ENCODE results near the gene ZBTB20. TPM values are rescaled to one million over a fixed set of nuclear protein-coding genes. Genes with fewer than 3 reads are reported as not detected.

Gene ZBTB20
- total RNA-seq, 1 donor from 2014 or later, result 21.4 TPM

DNA sequence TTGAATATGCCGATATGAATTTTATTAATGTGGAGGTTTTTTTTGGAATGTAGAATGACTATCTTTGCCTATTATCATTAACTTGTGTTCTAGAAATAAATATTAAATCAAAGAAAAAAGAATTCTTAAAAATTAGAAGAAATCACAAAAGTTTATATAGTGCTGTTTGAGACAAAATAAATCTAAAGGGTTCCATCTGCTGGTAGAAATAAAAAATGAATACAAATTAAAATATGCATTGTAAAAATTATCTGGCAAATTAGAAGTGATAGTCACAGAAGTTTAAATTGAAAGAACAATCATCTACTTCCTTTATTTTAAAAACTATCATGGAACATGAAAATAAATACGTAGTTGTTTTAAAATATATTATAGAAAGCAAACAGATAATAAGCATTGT, 22.7 kb upstream of the ZBTB20 start:
- H2AFZ ChIP-seq (ENCODE audit: low read depth, low read length), result no peak overlapping the region
- DNase-seq (ENCODE audit: low read depth) (no peak), FAIRE-seq (no peak)
- no peaks in the 10 kb centered on the region for H3K79me2 ChIP-seq (ENCODE audit: insufficient read depth, low read length)
- no peak for TF ChIP-seq EZH2 (IDR thresholded peaks at IDR 0.05; ENCODE audit: insufficient read depth, low read length)
- TF ChIP-seq, protein P1, sequence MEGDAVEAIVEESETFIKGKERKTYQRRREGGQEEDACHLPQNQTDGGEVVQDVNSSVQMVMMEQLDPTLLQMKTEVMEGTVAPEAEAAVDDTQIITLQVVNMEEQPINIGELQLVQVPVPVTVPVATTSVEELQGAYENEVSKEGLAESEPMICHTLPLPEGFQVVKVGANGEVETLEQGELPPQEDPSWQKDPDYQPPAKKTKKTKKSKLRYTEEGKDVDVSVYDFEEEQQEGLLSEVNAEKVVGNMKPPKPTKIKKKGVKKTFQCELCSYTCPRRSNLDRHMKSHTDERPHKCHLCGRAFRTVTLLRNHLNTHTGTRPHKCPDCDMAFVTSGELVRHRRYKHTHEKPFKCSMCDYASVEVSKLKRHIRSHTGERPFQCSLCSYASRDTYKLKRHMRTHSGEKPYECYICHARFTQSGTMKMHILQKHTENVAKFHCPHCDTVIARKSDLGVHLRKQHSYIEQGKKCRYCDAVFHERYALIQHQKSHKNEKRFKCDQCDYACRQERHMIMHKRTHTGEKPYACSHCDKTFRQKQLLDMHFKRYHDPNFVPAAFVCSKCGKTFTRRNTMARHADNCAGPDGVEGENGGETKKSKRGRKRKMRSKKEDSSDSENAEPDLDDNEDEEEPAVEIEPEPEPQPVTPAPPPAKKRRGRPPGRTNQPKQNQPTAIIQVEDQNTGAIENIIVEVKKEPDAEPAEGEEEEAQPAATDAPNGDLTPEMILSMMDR (IDR thresholded peaks at IDR 0.05; ENCODE audit: insufficient read depth, low read depth, low read length), result peak; percentile 13
- H3K9me3 ChIP-seq (ENCODE audit: insufficient read depth, low read depth, low read length), result no peaks in the 10 kb centered on the region
- Mint-ChIP-seq H3K4me1 (ENCODE audit: low read depth, unreplicated experiment) (peaks cover 9% of the 10 kb centered on the region), H3K27me3 (ENCODE audit: low read depth, unreplicated experiment) (peaks cover 2% of the 10 kb centered on the region), H3K9me3 (ENCODE audit: unreplicated experiment) (no peaks in the 10 kb centered on the region), H3K27ac (ENCODE audit: unreplicated experiment) (no peak overlapping the region), H3K4me3 (ENCODE audit: unreplicated experiment) (no peak overlapping the region), H3K36me3 (ENCODE audit: low read depth, unreplicated experiment) (no peaks in the 10 kb centered on the region)
- H3K4me3 ChIP-seq (ENCODE audit: insufficient read depth, low read depth, low read length), result no peak overlapping the region
- H3K27me3 ChIP-seq (ENCODE audit: insufficient read depth, low read length), result no peaks in the 10 kb centered on the region
- no peaks in the 10 kb centered on the region for H3K36me3 ChIP-seq (ENCODE audit: insufficient read depth, low read length)
- no peak overlapping the region for H3K9ac ChIP-seq (ENCODE audit: low read length)
- no peaks in the 10 kb centered on the region for H3K4me1 ChIP-seq (ENCODE audit: insufficient read depth, low read length)
- H3K27ac ChIP-seq (ENCODE audit: low read depth, low read length), result no peak overlapping the region
- no peaks in the 10 kb centered on the region for H4K20me1 ChIP-seq (ENCODE audit: insufficient read depth, low read length)
- no peak overlapping the region for H3K4me2 ChIP-seq (ENCODE audit: low read length)

DNA sequence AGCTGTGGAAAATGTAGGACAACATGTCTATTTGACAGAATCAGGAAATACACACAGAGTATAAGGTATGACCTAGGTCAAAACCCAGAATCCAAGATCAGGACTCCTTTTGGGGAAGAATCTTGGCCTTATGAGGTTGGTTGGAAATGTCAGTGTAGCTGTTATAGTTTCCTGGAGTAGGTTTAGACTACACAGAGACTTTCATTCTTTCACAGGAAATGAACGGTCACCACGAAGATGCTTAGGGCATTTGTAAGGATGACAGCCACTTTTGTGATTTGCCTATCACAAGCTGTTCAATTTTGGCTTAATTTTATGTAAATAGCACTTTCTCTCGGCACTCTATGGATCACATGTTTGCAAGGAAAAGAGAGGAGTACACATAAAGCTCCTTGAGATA, 18.6 kb upstream of the ZBTB20 start:
- Mint-ChIP-seq H3K4me1 (ENCODE audit: low read depth, unreplicated experiment) (peaks cover 9% of the 10 kb centered on the region), H3K27ac (ENCODE audit: unreplicated experiment) (peak overlapping the region; percentile 53), H3K9me3 (ENCODE audit: unreplicated experiment) (no peaks in the 10 kb centered on the region), H3K36me3 (ENCODE audit: low read depth, unreplicated experiment) (no peaks in the 10 kb centered on the region), H3K4me3 (ENCODE audit: unreplicated experiment) (no peak overlapping the region), H3K27me3 (ENCODE audit: low read depth, unreplicated experiment) (no peaks in the 10 kb centered on the region)
- no peaks in the 10 kb centered on the region for H4K20me1 ChIP-seq (ENCODE audit: insufficient read depth, low read length)
- H3K36me3 ChIP-seq (ENCODE audit: insufficient read depth, low read length), result no peaks in the 10 kb centered on the region
- peak overlapping the region; percentile 19 for H2AFZ ChIP-seq (ENCODE audit: low read depth, low read length)
- H3K9ac ChIP-seq (ENCODE audit: low read length), result no peak overlapping the region
- H3K4me1 ChIP-seq (ENCODE audit: insufficient read depth, low read length), result no peaks in the 10 kb centered on the region
- H3K4me2 ChIP-seq (ENCODE audit: low read length), result peak overlapping the region; percentile 1
- H3K79me2 ChIP-seq (ENCODE audit: insufficient read depth, low read length), result no peaks in the 10 kb centered on the region
- DNase-seq (ENCODE audit: low read depth) (no peak), FAIRE-seq (no peak)
- H3K9me3 ChIP-seq (ENCODE audit: insufficient read depth, low read depth, low read length), result no peaks in the 10 kb centered on the region
- no peak overlapping the region for H3K4me3 ChIP-seq (ENCODE audit: insufficient read depth, low read depth, low read length)
- no peaks in the 10 kb centered on the region for H3K27me3 ChIP-seq (ENCODE audit: insufficient read depth, low read length)
- TF ChIP-seq, protein P1 (IDR thresholded peaks at IDR 0.05; ENCODE audit: insufficient read depth, low read depth, low read length), result no peak
- no peak for TF ChIP-seq EZH2 (IDR thresholded peaks at IDR 0.05; ENCODE audit: insufficient read depth, low read length)
- H3K27ac ChIP-seq (ENCODE audit: low read depth, low read length), result no peak overlapping the region

DNA sequence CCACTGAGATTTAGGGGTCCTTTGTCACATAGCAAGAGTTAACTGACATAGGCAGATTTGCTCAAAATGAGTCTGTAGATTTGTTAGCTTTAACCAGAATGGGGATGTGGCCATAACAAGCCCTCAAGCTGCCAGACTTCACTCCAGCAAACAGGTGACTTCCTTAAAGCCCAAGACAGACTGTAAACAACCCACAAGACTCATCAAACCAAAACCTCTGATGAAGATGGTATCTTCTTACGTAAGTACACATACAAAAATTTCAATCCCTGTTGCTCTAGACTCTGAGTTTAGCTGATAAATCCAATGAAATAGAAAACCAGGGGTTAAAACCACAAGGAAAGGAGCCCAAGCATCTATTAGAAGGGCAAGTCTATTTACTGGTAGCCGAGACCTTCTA, 18.2 kb upstream of the ZBTB20 start:
- H3K4me3 Mint-ChIP-seq (ENCODE audit: unreplicated experiment), result no peak overlapping the region
- Histone ChIP-seq H3K4me2 (ENCODE audit: low read length) (peak overlapping the region; percentile 1), H3K4me1 (ENCODE audit: insufficient read depth, low read length) (no peaks in the 10 kb centered on the region), H3K9me3 (ENCODE audit: insufficient read depth, low read depth, low read length) (no peaks in the 10 kb centered on the region), H3K36me3 (ENCODE audit: insufficient read depth, low read length) (no peaks in the 10 kb centered on the region), H3K4me3 (ENCODE audit: insufficient read depth, low read depth, low read length) (no peak overlapping the region), H3K27me3 (ENCODE audit: insufficient read depth, low read length) (no peaks in the 10 kb centered on the region), H3K79me2 (ENCODE audit: insufficient read depth, low read length) (no peaks in the 10 kb centered on the region), H4K20me1 (ENCODE audit: insufficient read depth, low read length) (no peaks in the 10 kb centered on the region), H2AFZ (ENCODE audit: low read depth, low read length) (no peak overlapping the region), H3K27ac (ENCODE audit: low read depth, low read length) (no peak overlapping the region), H3K9ac (ENCODE audit: low read length) (no peak overlapping the region)
- FAIRE-seq (no peak), DNase-seq (ENCODE audit: low read depth) (no peak)
- H3K36me3 Mint-ChIP-seq (ENCODE audit: low read depth, unreplicated experiment), result no peaks in the 10 kb centered on the region
- TF ChIP-seq EZH2 (IDR thresholded peaks at IDR 0.05; ENCODE audit: insufficient read depth, low read length), result no peak
- TF ChIP-seq, protein P1 (IDR thresholded peaks at IDR 0.05; ENCODE audit: insufficient read depth, low read depth, low read length), result no peak
- no peaks in the 10 kb centered on the region for H3K9me3 Mint-ChIP-seq (ENCODE audit: unreplicated experiment)
- H3K27ac Mint-ChIP-seq (ENCODE audit: unreplicated experiment), result peak overlapping the region; percentile 53
- peaks cover 9% of the 10 kb centered on the region for H3K4me1 Mint-ChIP-seq (ENCODE audit: low read depth, unreplicated experiment)
- no peaks in the 10 kb centered on the region for H3K27me3 Mint-ChIP-seq (ENCODE audit: low read depth, unreplicated experiment)
